Neuron (in vitro differentiated cells): Measurements from ENCODE around the gene TYW1.
"Not testable (repeated sequence)": the region's sequence is repeated elsewhere in the genome, so short reads cannot be mapped to it uniquely, and the experiment has no call there.

Experiments used
- H2AFZ ChIP-seq: one replicate; pipeline ENCODE4 v1.6.1; 2013; ENCODE audit warnings: low read depth, mild to moderate bottlenecking, inconsistent platforms, low read length, moderate library complexity
- H3K27me3 ChIP-seq: one replicate; pipeline ENCODE4 v1.6.1; 2013; ENCODE audit warnings: low read length; ENCODE audit not compliant: insufficient read depth
- H3K36me3 ChIP-seq: one replicate; pipeline ENCODE4 v1.6.1; 2013; ENCODE audit warnings: low read length; ENCODE audit not compliant: insufficient read depth
- H3K4me1 ChIP-seq: one replicate; pipeline ENCODE4 v1.6.1; 2013; ENCODE audit warnings: low read length; ENCODE audit not compliant: insufficient read depth
- H3K4me3 ChIP-seq: 2 replicates; pipeline ENCODE4 v1.5.1; 2013; ENCODE audit warnings: mild to moderate bottlenecking, low read length, moderate library complexity
- H3K9me3 ChIP-seq: one replicate; pipeline ENCODE4 v1.6.1; 2013; ENCODE audit warnings: low read length

TYW1 gene

GRCh38 chr7:66996444-66997191 is at the start of gene TYW1:
Gene TYW1, plus strand, starts transcription at chr7:66996833. Its CDS starts 146 bp downstream, at chr7:66996979.
- H3K9me3 ChIP-seq, H3K4me1 ChIP-seq, H3K27me3 ChIP-seq: not testable (repeated sequence)
- H3K4me3 ChIP-seq, result peak within 1 kb of the TSS; percentile 88
- H3K36me3 ChIP-seq, result peaks cover 13% of the 10 kb centered on the region
- peak within 1 kb of the TSS; percentile 70 for H2AFZ ChIP-seq

- H3K36me3 ChIP-seq, result peaks cover 75% of the 10 kb centered on the region
- no peaks in the 10 kb centered on the region for H3K27me3 ChIP-seq
- no peaks in the 10 kb centered on the region for H3K4me1 ChIP-seq
- H3K4me3 ChIP-seq, result no peak overlapping the region
- H3K9me3 ChIP-seq, result peaks cover 4% of the 10 kb centered on the region
- H2AFZ ChIP-seq, result no peak overlapping the region
Measured at GRCh38 chr7:66948480-66949109, 48.0 kb upstream of the TYW1 start.

GRCh38 chr7:66950311-66950710 is 46.3 kb upstream of the TYW1 start:
- Histone ChIP-seq H3K4me3 (no peak overlapping the region), H3K36me3 (peaks cover 69% of the 10 kb centered on the region), H3K9me3 (no peaks in the 10 kb centered on the region), H3K27me3 (no peaks in the 10 kb centered on the region), H3K4me1 (no peaks in the 10 kb centered on the region), H2AFZ (no peak overlapping the region)

- H3K36me3 ChIP-seq, result peaks cover 71% of the 10 kb centered on the region
- H3K4me3 ChIP-seq, result no peak overlapping the region
- no peak overlapping the region for H2AFZ ChIP-seq
- H3K4me1 ChIP-seq, result no peaks in the 10 kb centered on the region
- H3K27me3 ChIP-seq, result no peaks in the 10 kb centered on the region
- H3K9me3 ChIP-seq, result no peaks in the 10 kb centered on the region
Measured at GRCh38 chr7:66950763-66951162, 45.9 kb upstream of the TYW1 start.

- Histone ChIP-seq H2AFZ (no peak overlapping the region), H3K27me3 (no peaks in the 10 kb centered on the region), H3K9me3 (no peaks in the 10 kb centered on the region), H3K4me3 (no peak overlapping the region), H3K4me1 (no peaks in the 10 kb centered on the region), H3K36me3 (peaks cover 79% of the 10 kb centered on the region)
Measured at GRCh38 chr7:66952343-66953043, 44.1 kb upstream of the TYW1 start.

- Histone ChIP-seq H3K9me3 (no peaks in the 10 kb centered on the region), H3K27me3 (no peaks in the 10 kb centered on the region), H2AFZ (no peak overlapping the region), H3K4me1 (no peaks in the 10 kb centered on the region), H3K4me3 (no peak overlapping the region), H3K36me3 (peaks cover 80% of the 10 kb centered on the region)
Measured at GRCh38 chr7:66953044-66953427, 43.6 kb upstream of the TYW1 start.

GRCh38 chr7:66957595-66958290 is 38.9 kb upstream of the TYW1 start:
- no peaks in the 10 kb centered on the region for H3K9me3 ChIP-seq
- H3K36me3 ChIP-seq, result peaks cover 58% of the 10 kb centered on the region
- H2AFZ ChIP-seq, result no peak overlapping the region

GRCh38 chr7:66958538-66959350 is 37.9 kb upstream of the TYW1 start:
- Histone ChIP-seq H3K4me3 (no peak overlapping the region), H2AFZ (no peak overlapping the region), H3K4me1 (no peaks in the 10 kb centered on the region), H3K36me3 (peaks cover 52% of the 10 kb centered on the region), H3K27me3 (no peaks in the 10 kb centered on the region), H3K9me3 (no peaks in the 10 kb centered on the region)

More at GRCh38 chr7:66957595-66958290, 38.9 kb upstream of the TYW1 start:
- Histone ChIP-seq H3K27me3 (no peaks in the 10 kb centered on the region), H3K4me1 (no peaks in the 10 kb centered on the region), H3K4me3 (no peak overlapping the region)

GRCh38 chr7:66960192-66960591 is 36.4 kb upstream of the TYW1 start:
- H3K27me3 ChIP-seq, result no peaks in the 10 kb centered on the region
- H2AFZ ChIP-seq, result no peak overlapping the region
- no peaks in the 10 kb centered on the region for H3K9me3 ChIP-seq
- H3K36me3 ChIP-seq, result peaks cover 43% of the 10 kb centered on the region
- no peaks in the 10 kb centered on the region for H3K4me1 ChIP-seq
- H3K4me3 ChIP-seq, result no peak overlapping the region

- H2AFZ ChIP-seq, result no peak overlapping the region
- no peaks in the 10 kb centered on the region for H3K27me3 ChIP-seq
- H3K4me3 ChIP-seq, result no peak overlapping the region
- peaks cover 34% of the 10 kb centered on the region for H3K36me3 ChIP-seq
- no peaks in the 10 kb centered on the region for H3K9me3 ChIP-seq
- H3K4me1 ChIP-seq, result no peaks in the 10 kb centered on the region
Measured at GRCh38 chr7:66961096-66961495, 35.5 kb upstream of the TYW1 start.

- peaks cover 5% of the 10 kb centered on the region for H3K36me3 ChIP-seq
- H3K4me1 ChIP-seq, result no peaks in the 10 kb centered on the region
- no peaks in the 10 kb centered on the region for H3K9me3 ChIP-seq
- H2AFZ ChIP-seq, result no peak overlapping the region
- H3K4me3 ChIP-seq, result no peak overlapping the region
- H3K27me3 ChIP-seq, result no peaks in the 10 kb centered on the region
Measured at GRCh38 chr7:66964411-66964810, 32.2 kb upstream of the TYW1 start.

- H3K4me3 ChIP-seq, result no peak overlapping the region
- no peak overlapping the region for H2AFZ ChIP-seq
- H3K9me3 ChIP-seq, result no peaks in the 10 kb centered on the region
- H3K27me3 ChIP-seq, result no peaks in the 10 kb centered on the region
- H3K36me3 ChIP-seq, result no peaks in the 10 kb centered on the region
- H3K4me1 ChIP-seq, result no peaks in the 10 kb centered on the region
Measured at GRCh38 chr7:66967029-66967428, 29.6 kb upstream of the TYW1 start.
